Tibial nerve (tissue), 4 donors: ENCODE measurements around the gene ALAS1.

Source experiments
- EP300 ChIP-seq, 2 donors: sonication (generic); formaldehyde crosslinking; IDR thresholded peaks; one replicate each; pipeline ENCODE4 v1.6.1; 2017; ENCODE audit warnings: antibody characterized with exemption in 2 of 2, mild to moderate bottlenecking in 1 of 2
- TF ChIP-seq, protein P1 (sequence below), 5 experiments: fragments of 200-600 bp in 3 of 5; fragments of 450-650 bp in 2 of 5; sonication (generic) in 3 of 5; IDR thresholded peaks; one replicate each; pipeline ENCODE4 v1.5.1; 2016 to 2019; ENCODE audit warnings: antibody characterized with exemption in 5 of 5, mild to moderate bottlenecking in 3 of 5, moderate library complexity in 2 of 5

DNA sequence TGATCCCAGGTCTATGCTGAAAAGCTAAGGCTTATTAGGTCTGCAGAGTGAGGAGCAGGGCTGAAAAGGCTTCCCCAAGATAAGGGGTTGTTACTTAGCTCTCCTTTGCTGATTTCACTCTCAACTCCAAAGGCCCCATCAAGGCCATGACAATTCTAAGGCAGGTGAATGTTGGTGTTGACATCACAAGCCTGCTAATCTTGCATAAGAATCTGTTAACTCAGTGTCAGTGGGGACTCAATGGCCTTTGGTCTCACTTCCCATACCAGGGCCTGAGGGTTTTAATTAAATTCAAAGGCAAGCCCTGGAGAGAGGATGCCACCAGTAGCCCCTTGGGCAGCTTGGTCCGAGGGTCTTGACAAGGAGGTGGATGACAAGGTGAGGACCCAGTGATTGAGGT is 9.4 kb upstream of the ALAS1 start:
- TF ChIP-seq, protein P1, sequence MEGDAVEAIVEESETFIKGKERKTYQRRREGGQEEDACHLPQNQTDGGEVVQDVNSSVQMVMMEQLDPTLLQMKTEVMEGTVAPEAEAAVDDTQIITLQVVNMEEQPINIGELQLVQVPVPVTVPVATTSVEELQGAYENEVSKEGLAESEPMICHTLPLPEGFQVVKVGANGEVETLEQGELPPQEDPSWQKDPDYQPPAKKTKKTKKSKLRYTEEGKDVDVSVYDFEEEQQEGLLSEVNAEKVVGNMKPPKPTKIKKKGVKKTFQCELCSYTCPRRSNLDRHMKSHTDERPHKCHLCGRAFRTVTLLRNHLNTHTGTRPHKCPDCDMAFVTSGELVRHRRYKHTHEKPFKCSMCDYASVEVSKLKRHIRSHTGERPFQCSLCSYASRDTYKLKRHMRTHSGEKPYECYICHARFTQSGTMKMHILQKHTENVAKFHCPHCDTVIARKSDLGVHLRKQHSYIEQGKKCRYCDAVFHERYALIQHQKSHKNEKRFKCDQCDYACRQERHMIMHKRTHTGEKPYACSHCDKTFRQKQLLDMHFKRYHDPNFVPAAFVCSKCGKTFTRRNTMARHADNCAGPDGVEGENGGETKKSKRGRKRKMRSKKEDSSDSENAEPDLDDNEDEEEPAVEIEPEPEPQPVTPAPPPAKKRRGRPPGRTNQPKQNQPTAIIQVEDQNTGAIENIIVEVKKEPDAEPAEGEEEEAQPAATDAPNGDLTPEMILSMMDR (IDR thresholded peaks at IDR 0.05) = no peak
- TF ChIP-seq EP300 (IDR thresholded peaks at IDR 0.05) = no peak
